T-helper 1 cell treated with Interleukin-12 subunit alpha and Interleukin-12 subunit beta and Interleukin-4 antibody, amounts not matched to agents 30 ng/mL and 1 ng/mL, for 36 hours (primary cell): ENCODE results near the gene HOXA1. TPM values are rescaled to one million over a fixed set of nuclear protein-coding genes. Genes with fewer than 3 reads are reported as not detected.

ENCODE experiments used
- intact Hi-C: fragments of 100-400 bp; cut with micrococcal nuclease; formaldehyde crosslinking; loops from one replicate; pipeline ENCODE4 v1.15.1; 2024
- total RNA-seq: library from RNA; stranded (reverse); gene quantifications from 2 replicates; pipeline ENCODE4 v1.2.3, GENCODE V29; 2022

Gene HOXA1
- total RNA-seq, 1 donor from 2014 or later, result 0.22 TPM

GRCh38 chr7:27106181-27106900 lies 10.5 kb upstream of the HOXA1 start:
- intact Hi-C loops, result no loop called here

DNA sequence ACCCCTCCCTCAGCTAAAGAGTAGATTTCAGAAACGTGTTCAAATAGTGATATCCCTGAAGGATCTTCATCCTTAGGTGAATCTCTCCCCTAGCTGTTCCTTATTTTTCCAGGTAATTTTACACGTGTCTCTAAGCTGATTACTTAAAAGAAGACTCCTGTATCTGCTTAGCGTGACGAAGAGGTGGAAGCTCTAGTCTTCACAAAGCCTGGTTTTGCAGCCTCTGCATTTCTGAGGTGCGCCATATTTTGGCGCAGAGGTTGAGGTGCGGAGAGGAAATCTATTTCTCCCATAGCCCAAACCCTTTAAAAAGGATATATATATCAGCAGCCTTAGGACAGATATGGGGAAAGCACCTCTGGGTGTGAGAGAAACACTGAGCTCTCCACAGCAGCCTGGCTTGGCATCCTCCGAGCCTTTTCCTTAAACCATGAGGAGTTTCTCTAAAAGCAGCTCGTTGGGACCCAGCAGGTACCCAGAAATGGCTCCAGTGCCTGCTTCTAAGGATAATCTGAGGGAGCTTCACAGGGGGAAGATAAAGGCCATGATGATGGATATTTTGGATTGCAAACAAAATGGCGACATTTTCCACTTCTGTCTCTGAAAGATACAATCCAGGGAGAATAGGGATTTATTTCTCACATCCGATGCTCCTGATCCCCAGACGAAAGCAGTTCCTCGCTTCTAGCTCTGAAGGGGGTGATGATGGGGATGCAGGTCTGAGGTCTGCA lies 9.7 kb upstream of the HOXA1 start:
- intact Hi-C loops, result no loop called here

DNA sequence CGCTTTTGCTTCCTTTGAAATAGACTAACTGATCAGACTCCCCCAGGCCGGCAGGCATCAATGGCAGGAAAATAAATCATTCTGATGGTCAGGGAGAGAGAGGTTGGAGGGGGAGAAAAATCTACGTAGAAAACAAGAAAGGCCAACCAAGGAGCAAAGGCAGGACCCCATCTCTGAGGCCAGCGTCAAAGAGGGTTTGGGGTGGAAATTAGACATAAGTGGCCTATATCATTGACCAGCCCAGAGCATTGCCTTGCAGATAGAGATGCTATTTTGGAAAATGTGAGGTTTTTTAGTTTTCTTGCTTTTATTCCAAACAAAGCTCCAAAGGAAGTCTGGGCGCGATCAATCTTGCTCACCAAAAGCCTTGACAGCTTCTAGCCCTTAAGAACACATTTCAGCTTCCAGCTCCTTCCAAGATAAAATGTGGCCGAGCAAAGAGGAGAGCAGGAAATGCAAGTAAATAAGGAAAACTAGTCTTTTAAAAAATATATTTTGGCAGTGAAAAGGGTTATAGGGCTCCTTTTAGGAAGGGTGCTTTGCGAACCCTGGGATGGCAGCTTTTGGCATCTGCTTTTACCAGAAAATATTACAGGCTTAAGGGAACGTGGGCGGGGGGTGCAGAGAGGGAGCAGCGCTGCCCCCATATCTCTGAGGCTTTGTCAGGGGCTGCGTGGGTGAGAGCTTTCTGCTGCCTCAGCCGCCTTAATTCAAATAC lies 8.7 kb upstream of the HOXA1 start:
- intact Hi-C loops, result no loop called here

DNA sequence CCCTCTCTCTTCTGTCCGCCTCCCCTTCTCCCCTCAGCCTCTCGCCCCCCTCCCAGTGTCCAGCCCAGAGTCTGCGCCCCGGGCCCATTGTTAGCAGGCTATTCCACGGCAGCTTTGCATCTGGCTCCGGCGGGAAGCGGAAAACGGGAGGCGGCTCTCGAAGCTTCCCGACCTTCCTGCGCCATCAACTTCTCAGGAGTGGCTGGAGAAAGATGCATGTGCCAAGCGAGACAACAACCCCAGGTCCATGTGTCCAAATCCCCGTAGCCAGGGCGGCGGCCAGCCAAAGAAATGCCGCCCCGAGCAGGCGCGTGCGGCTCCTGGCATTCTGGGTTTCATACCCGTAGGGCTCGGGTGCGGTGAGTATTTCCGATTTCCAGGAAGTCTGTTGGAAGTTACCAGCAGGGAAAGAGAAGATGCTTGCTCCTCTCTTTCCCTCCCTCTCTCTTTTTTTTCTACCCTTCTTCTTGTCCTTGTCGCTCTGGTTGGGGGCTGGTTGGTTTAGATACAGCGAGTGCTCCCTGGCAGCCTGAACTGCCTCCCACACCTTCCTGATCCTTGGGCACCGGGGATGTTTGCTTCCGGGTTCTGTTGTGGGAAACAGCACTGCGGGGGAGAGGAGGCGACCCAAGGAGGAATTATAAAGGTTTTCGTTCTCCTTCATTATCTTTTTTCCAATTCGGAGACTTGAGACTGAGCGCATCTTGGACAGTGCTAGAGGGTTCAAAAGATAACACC lies 7.9 kb upstream of the HOXA1 start:
- intact Hi-C loops, result no loop called here

DNA sequence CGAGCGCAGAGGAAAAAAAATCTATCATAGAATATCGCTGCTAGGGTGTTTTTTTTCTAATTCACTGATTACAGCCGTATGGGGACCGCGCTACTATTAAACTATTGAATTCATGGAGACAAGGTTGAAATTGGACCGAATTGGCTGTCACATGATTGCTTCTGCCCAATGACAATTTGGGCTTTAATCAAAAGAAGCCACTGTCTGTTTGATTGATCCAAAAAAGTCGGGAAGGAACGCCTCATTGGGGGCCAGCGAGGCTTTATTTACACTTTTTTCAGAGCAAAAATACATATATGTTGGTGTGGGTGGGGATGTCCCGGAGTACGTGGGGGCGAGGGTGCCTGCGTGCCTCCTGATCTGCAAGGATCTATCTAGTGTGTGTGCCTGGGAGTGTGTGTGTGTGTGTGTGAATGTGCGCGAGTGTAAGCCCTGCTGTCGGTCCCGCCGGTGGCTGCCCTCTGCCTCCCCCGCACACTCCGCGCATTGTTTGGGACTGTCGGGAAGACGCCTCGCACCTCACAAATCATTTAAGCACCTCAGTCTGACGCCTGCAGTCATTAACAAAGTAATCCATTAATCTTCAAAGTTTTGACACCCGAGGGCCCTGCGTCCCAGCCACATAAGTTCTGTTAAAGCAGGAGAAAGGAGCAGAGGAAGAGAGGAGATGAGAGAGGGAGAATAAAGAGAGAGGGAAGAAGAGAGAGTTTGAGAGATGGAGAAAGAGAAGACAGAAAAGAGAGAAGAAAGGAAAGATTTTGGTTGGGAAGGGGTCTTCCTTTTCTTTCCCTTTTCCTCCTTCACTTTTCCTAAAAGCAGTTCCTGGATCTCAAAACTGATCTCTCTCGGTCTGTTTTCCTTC lies 7.0 kb upstream of the HOXA1 start, which contains the start of gene HOXA2:
Gene HOXA2, minus strand, starts transcription at position 103 of the 862 bp plus-strand sequence. CDS start 183 bp downstream, outside the sequence.
- intact Hi-C loops, result no loop called here

- intact Hi-C loops, result no loop called here
These were observed 6.3 kb upstream of the HOXA1 start for GRCh38 chr7:27101957-27102580.

GRCh38 chr7:27101171-27101956 lies 5.6 kb upstream of the HOXA1 start:
- intact Hi-C loops, result no loop called here

DNA sequence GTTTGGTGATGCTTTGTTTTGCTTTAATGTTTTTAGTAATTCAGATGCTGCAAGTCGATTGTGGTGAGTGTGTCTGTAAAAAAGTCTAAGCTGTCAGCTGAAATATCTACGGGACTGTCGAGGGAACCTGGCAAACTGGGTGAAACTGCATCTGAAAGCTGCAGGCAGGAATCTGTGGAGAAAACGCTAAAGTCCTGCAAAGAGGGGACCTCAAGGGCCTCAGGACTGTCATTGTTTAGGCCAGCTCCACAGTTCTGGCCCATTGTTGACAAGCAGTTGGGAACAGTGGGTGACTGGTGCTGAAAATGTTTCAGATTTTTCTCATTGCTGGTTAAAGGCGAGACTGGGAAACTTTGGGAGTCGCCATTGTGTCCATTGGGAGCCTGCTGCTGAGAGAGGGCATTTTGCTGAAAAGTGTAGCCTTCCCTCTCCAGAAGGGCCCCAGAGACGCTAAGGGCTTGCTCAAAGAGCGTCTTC lies 4.9 kb upstream of the HOXA1 start:
- intact Hi-C loops, result no loop called here

DNA sequence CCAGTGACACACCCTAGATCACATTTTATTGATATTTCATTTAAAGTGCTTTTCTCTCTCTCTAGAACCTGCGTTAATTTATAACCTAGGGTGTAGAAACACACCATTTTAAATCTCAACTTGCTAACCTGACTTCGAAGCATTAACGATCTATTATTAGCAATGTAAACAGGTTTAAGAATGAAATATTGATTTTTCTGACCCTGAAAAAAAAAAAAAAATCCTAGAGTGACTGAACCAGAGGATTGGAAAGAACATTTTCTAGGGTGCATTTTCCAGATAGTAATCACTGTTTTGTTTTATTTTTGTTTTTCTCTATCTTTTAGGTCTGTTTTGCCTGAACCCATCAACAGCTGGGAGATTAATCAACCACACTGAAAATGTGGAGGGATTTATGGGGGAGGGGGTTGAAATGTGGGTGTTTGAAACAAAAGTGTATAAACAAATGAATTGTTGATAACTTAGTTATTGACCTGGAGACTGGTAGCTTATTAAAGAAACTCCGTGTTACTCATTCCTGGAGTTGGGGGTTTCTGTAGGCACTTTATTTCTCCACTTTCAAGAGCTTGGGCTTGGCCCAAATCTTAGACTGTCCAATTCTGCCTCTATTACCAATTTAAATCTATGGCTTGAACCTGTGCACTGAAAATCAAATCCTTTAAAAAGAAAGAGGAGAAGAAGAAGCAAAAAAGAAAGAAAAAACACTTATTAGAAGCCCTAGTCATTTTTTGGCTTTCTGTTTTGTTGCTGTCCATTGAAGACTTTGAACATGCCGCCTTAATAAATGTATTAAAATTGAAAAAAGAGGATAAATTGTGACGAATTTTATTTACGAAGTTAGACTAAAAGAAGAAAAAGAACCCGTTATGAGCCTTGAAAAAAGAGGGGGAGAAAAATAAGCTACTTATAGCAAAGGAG lies 3.9 kb upstream of the HOXA1 start:
- intact Hi-C loops, result loop anchor here (5.0 kb wide), 1 partner anchor 143 kb away; the partner anchor contains the start of gene EVX1

GRCh38 chr7:27098578-27099451 lies 3.0 kb upstream of the HOXA1 start:
- intact Hi-C loops, result loop anchor here (5.0 kb wide), 1 partner anchor 143 kb away; the partner anchor contains the start of gene EVX1

DNA sequence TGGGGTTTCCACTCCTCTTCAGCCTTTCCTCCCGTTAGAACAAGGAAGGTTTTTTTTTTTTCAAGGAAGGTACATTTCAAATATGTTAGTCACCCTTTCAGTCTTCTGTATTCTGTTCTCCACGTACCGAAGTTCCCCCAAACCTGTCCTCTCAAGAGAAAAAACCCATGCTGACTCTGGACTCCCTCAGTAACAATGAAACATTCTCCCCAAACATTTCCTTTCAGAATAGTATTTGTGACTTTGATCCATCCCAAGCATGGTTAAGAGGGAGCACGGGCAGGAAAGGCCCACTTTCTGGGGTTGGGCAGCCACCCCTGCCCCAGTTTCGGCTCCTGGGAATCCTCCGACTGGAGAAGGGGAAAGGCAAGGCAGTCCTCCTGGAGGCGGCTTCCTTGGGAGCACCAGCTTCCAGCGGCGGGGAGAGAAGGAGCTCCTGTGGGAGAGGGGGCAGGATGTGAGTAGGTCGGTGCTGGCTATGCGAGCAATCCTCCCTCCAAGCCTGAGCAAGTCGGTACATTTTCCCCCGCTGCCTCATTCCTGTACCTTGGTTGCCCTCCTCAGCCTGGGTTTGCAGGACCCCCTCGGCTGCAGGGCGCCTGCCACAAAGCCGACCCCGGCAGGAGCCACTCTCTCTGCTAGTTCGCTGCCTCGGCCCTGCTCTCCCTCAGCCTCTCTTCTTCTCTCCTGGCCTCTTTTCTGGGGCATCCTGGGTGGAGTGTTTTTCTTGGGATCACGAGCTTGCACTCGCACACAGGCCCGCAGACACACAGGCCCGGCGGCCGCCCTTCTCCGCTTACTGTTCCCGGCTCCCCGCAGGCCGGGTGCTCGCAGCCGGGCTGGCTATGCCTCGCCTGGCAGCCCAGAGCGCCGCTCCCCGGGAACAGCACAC lies 2.1 kb upstream of the HOXA1 start:
- intact Hi-C loops, result loop anchor here (2.0 to 5.0 kb wide), 5 partner anchors 63 to 1235 kb away; partner anchors contain the start of gene EVX1

- intact Hi-C loops, result loop anchor here (1.0 to 5.0 kb wide), 7 partner anchors 33 to 1234 kb away; partner anchors contain the start of genes EVX1 and HOXA4
These were observed 1.1 kb upstream of the HOXA1 start for GRCh38 chr7:27096768-27097514.

DNA sequence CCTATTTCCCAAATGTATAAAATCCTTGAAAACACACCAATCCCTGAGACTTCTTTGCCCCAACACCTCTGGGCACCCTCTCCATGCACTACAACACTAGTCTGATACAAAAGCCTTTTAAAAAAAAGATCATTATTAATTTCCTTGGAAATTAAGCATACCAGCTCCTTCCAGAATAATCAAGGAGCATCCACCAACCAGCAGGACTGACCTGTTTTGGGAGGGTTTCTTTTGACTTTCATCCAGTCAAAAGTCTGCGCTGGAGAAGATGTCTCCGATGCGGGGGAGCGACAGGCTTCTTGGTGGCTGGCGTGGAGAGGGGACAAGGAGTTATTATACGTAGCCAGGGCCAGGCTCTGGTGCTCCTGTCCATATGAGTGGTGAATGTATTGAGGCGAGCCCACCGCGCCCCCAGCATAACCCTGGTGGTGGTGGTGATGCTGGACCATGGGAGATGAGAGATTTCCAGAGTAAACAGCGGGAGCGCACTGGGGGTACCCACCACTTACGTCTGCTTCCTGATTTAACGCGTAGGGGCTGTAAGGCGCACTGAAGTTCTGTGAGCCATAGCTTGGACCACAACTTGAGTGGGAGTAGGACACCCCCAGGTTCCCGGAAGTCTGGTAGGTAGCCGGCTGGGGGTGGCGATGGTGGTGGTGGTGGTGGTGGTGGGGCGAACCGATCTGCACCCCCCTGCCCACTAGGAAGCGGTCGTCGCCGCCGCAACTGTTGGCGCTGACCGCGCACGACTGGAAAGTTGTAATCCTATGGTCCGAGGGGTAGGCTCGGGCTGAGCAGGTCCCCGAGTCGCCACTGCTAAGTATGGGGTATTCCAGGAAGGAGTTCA lies 527 bp downstream of the HOXA1 start:
- intact Hi-C loops, result loop anchor here (2.0 to 5.0 kb wide), 2 partner anchors 56 to 147 kb away; partner anchors contain the start of gene EVX1
